Activated CD4-positive, alpha-beta T cell treated with anti-CD3 and anti-CD28 coated beads, Interleukin-2, Interleukin-6, amounts not matched to agents 100 ng/mL and 50 ng/mL, durations not matched to agents 16 hours and 8 hours (primary cell): Measurements from ENCODE around the gene RAD51B.
"Not testable (repeated sequence)": the region's sequence is repeated elsewhere in the genome, so short reads cannot be mapped to it uniquely, and the experiment has no call there.

Experiments
- DNase-seq: peaks from one replicate; pipeline ENCODE4 v3.0.0-alpha.2; 2020

The RAD51B gene

DNA sequence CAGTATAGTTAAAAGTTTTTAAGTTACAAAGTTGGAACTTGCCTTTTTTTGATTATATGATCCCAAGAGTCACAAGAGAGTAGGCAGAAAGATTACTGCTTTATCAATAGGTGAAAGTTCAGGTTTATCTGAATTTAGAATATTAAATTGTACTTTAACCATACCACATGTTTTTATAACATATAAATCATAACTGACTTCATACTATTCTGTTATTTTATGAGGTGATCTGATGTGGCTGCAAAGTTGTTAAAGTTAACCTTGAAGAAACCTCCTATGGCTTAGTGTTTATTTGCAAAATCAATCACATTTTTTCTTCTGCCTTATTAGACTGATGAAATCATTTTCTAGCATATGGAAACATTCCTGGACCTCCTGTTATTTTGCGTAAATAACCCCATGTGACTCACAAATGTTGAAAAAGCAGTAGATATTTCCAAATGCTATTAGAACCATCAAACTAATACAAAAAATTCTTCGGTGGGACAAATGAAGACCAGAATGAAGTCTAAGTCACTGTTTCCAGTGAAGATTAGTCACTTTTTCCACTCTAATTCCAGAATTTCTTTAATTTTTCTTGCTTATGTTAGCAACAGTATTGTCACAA, 132.1 kb downstream of the RAD51B start:
- no peak for DNase-seq

DNA sequence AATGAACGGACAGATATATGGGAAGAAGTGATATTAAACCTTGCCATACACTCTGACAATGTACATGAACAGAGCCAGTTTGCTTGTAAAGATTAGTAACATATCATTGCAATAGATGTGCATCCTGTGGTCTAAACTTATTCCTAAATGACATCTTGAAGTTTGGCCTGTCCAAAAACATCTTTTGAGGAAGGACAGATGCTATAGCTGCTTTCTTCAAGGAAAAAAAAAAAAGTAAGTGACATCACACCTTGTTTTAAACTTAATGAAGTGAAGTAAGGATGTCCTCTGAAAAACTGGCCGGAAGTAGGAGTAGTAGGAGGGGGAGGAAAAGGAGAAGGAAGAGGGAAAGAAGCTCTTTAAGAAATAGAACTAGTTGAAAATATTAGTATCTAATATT, 132.8 kb downstream of the RAD51B start:
- no peak for DNase-seq

DNA sequence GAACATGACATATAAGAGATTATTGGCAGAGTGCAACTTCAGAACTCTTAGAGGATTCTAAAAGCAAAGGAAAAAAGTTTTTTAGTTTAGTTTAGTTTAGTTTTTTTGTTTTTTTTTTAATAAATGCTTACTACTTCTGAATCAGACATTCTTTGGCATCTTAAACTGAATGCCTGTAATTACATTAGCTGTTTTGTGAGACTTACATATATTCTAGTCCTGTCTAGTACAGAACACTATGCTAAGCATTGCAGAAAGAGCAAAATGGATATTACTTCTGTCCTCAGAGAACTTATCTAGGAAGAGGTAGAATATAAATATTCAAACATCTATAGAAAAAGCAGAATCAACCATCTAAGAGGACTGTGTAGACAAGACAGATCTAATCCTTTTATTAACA, 133.2 kb downstream of the RAD51B start:
- no peak for DNase-seq

DNA sequence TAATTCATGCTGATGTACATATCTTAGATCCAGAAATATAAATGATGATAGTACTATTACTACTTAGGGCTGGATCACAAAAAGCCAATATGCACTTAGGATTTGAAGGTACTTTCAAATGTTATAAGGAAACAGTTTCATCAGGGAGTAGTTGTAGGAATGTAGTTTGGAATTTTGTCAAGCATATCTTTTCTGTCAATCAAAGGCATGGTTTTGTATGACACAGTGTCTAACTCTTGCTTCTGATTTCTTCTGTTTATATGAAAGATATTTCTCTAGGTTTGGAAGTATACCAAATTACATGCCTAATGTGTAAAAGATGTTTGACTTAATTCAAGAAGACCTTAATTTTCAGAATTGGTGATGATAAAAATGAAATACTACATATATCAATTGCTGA, 135.7 kb downstream of the RAD51B start:
- no peak for DNase-seq

DNA sequence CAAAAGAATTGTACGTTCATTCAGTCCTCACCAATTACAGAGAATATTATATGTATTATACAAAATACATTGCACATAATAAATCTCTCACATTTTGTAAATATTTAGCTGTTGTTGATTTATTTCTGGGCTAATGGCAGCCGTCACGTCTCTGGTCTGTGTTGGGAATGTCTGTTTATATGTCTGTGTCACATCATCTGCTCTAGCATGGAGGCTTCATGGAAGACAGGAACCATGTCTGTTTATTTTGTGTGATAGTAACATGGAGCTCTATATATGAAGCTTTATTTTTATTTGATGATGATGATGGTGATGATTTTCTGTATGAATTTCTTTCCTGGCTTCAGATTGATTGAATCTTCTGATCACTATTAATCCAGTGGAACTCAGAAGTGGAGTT, 138.4 kb downstream of the RAD51B start:
- no peak for DNase-seq

DNA sequence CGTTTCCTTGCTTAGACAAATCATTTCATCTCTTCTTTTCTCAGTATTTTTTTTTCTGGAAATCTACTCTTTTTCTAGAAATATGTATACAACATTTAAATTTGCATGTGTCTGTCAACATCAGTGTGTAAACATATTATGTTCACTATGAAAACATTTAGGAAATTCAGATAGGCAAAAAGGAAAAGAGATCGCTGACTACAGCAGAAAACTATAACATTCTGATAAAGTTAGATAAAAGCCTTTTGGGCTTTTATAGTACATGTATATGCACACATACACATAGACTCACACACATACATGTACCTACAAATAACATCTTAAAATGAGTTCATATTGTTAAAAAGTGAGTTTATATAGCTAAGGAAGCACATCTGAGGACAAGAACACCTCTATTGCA, 142.1 kb downstream of the RAD51B start:
- no peak for DNase-seq

DNA sequence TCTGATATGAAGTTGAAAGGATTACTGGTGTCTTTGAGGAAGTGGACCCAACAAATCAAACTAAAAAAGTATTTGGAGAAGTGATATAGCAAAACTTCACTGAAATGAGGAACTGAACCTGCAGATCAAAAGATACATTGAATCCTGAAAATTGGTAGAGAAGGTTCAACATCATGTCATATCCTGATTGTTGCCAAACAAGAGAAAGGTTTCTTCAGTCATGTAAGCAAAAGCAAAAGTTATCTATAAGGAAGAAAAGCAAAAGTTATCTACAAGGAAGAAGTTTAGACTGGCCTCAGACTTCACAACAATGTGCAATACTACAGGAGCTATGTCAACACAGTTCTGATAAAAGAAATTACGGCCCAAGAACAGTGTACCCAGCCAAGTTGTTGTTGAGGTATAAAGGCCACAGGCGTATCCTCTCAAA, 142.7 kb downstream of the RAD51B start:
- DNase-seq: no peak

DNA sequence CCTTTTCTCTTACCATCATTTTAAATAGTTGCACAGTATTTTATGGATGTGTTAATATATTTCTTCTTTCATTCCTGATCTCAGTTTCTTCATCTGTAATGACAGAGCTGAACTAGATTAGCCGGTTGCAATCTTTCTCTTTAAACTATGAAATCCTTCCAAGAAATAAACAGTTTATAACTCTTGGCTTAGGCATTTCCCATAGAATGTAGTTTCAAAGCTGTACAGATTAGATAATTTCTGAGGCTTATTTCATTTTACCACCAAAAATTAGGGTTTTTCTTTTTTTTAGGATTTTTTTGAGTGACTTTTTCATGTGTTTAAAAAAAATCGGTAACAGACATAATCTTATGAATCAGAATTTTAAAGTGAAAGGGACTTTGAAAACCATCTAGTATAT, 144.0 kb downstream of the RAD51B start:
- DNase-seq: no peak

DNA sequence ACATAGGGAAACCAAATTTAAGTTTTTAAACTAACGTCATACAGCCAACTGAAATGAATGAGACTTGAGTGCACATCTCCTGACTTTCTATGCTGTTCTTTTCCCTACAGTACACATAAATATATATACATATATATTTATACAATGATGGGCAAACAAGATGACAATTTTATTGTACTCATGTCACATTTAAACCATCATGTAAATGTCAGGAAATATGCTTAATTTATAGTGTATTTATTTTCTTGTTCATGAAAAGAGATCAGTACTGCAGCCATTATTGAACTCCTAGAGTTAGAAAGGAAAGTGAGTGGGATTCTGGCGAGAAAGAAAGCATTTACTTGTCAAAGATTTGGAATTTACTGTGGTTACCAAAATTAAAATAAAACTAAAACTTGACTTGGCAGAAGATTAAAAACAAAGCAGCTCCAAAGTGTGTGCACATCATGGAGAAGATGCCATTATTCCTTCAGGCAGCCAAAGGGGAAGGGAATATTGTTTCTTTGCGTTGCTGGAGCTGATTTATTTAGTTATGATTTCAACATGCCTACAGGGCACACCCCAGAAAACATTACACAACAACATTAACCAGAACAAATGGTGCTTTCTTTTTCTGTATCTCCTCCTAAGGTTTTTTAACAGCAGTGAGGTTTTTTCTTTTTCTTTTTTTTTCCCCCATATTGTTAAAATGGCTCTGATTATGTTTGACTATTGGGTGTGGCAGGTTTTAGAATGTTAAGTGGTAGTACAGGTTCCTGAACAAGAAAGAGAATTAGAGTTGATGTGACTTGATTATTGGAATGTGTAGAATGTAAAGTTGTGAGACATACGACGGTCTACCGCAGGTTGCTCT, 144.6 kb downstream of the RAD51B start:
- DNase-seq: no peak

DNA sequence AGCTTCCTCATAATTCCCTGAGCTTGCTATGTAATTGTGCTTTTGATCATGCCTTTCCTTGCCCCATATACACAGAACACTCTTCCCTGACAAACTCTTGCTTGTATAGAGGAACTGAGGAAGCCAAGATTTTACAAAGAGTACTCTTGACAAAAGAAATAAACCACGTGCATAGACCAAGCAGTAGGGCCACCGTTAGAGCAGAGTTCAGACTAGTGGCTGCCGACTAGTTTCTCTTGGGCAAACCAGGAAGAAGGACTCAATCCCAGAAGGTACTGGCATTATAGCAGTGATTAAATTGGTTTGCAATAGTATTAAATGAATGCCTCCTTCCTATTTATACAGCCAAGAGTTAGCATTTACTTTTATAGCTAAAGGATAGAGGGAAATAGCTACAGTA, 146.1 kb downstream of the RAD51B start:
- no peak for DNase-seq

DNA sequence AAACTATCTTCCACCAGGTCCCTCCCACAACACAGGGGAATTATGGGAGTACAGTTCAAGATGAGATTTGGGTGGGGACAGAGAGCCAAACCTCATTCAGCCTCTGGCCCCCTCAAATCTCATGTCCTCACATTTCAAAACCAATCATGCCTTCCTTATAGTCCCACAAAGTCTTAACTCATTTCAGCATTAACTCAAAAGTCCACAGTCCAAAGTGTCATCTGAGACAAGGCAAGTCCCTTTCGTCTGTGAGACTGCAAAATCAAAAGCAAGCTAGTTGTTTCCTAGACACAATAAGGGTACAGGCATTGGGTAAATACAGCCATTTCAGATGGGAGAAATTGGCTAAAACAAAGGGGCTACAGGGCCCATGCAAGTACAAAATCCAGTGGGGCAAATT, 147.6 kb downstream of the RAD51B start:
- DNase-seq: no peak

DNA sequence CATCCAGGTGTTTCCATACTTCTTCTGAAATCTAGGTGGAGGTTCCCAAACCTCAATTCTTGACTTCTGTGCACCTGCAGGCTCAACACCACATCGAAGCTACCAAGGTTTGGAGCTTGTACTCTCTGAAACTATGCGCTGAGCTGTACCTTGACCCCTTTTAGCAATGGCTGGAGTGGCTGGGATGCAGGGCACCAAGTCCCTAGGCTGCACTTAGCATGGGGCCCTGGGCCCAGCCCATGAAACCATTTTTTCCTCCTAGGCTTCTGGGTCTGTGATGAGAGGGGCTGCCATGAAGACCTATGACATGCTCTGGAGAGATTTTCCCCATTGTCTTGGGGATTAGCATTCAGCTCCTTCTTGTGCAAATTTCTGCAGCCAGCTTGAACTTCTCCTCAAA, 148.4 kb downstream of the RAD51B start:
- not testable (repeated sequence) for DNase-seq

DNA sequence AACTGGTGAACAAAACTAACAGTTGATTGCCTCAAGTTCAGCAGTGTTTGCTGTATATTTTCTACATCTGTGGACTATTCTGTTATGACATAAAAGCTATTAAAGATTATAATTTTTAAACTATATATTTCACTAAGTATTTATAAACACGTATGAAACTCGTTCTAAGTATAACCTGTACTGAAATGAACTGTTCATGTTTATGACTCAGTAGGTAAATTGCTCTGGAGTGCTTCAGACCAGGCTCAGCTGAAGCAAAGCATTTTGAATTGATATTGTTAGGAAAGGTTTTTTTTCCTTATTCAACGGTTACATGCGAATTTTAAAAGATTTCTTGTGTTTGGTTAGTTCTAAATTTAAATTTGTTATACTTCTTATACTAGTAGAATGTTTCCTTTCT, 151.3 kb downstream of the RAD51B start:
- DNase-seq: no peak

DNA sequence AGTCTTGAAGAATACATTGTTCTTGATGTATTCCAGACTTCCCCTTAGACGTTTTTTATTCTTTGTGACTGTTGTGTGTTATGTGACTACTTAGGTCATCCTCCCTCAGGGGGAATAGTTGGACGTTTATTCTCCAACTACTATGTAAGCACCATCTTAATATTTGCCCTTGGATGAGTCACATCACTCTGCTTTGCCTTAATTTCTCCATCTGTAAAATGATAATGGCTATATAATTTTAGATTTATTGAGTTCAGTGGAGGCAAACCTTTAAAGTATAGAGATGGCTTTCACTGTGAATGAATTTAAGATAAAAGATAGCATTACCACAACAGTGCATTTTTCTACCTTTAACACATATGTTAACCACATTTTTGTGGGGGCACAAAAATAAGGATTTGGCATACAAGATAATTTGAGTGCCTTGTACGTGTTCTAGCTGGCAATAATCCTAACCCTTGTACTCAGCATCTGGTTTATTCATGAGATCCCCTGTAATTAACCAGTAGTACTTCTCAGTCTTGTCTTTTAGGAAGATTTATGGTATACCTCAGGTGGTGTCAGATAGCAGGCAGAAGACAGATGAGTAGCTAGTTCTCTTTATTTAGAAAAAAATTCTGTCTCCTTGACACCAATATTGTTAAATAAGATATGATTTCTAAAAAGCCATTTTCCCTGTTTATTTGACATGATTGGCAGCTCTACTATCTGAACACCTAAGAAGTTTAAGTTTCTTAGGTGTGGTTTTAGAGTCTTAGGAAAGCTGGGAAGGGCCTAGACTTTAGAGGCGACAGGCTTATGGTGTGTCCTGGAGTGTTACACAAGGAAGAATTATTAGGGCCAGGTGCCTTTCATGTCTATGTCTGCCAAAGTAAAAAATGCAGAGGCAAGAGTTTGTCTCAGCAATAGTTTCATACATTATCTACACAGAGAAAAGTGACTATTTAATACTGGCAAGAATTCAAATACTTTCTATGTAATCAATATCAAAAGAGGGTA, 152.3 kb downstream of the RAD51B start:
- no peak for DNase-seq

DNA sequence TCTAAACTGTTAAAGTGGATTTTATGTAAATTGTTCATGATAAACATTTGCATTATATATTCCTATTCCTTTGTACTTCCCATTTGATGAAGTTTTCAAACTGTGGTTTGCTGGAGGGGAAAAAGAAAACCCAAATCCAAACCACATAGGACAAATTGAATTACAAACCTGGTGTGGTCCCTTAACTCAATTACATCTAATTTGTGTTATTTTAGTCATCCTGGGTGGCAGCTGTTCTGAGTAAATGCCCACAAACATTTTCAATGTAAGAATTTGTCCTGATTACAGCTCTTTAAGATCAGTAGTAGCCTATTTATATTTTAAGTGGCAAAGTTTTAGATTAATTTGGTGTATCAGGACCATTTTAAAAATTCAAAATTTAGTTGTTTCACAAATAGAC, 153.9 kb downstream of the RAD51B start:
- no peak for DNase-seq

DNA sequence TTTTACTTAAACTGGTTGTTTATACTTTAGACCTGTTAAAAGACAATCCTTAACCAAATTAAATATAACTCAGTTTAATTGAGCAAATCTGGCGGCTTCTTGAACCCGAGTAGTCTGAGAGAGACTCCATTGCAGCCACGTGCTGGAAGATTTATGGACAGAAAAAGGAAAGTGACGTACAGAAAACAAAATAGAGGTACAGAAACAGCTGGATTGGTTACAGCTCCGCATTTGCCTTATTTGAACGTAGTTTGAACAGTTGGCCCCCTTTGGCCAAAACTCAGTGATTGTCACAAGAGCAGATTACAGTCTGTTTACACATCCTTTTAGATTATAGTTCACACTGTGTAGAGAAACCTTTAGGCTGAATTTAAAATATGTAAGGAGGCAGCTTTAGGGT, 155.9 kb downstream of the RAD51B start:
- no peak for DNase-seq

DNA sequence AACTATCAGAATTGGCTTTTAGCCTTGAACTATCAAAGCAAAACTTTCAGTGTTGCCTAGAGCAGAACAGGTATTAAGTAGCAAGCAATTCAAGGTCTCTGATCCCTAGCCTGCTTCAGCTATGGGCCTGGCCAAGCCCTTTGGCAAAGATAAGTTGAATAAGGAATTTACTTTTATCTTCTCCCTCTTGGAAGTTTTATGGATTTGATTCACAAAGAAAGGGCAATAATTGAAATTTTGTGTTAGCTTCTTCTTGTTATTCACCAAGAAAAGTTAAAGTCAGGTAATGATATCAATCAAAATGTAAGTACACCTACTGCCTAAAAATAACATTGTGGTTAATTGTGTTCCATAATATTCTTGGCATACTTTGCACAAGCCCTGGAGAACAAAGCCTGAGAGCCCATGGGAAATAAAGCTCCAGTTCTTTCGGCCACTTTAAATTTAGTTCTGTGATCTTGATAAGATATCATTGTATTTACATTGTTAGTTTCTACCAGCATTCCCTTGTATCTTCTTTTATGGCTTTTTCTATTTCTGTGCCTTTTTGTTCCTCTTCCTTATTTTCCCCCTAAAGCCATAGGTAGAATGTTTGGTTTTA, 158.0 kb downstream of the RAD51B start:
- no peak for DNase-seq

DNA sequence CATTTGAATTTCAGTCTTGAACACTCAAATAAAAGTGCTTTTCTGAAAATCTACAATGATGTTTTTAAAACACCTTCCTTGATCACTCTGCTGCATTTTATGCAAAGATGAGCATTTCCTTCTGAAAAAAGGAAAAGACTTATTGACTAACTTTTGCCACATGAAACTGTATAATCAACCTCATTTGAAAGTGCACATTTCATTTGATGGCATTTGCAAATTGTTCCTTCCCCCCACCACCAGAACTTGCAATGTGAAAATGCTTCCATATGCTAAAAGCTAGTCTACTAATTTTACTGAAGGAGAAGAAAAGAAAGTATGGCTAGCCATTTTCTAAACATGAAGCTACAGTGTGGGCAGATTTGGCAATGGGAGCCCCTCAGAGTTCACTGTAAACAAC, 159.2 kb downstream of the RAD51B start:
- no peak for DNase-seq

DNA sequence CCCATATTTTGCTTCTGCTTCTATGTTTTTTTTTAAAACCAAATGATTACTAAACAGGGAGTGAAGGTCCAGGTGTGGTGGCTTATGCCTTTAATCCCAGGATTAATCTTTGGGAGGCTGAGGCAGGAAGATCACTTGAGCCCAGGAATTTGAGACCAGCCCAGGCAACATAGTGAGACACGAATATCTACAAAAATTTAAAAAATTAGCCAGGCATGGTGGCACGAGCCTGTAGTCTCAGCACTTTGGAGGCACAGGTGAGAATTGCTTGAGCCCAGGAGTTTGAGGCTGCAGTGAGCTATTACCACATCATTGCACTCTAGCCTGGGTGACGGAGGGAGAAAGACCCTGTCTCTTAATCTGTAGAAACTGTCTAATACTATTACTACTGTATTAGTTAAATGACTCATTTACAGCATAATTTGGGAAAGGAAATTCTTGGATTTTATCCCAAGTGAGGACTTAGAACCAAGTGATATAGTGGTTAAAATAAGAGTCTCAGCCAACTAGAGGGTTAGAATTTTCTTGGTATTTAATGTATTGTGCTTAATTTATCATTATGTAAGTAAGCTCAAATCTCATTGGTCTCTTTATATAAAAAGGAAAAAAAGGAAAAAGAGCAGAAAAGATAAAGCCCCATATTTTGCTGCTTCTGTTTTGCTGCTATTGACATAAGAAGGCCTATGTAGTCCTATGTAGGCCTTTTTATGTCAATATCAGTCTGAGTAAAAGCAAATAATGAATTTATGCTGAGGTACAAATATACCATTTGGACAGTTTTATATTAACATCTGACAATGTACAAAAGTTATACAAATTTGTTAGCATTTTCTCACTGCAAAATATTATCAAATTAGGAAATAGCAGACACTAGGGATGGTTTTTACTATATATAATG, 163.4 kb downstream of the RAD51B start:
- no peak for DNase-seq

DNA sequence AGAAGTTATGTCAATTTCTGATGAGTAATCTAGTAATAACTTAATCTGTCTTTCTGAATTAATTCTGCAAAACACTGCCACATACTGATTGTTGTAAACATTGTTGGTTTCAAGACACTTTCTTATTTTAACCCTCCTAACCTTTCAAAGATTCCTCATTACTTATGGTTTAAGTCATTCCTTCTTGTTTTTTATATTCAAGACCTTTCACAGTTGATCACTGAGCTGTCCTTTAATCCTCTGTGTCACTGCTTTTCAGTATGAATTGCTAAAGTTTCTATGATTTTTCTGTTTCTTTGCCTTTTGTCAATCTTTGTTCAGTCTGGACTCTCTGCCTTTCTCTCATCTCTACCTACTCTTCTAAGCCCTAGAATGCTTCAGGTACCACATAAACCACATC, 164.7 kb downstream of the RAD51B start:
- no peak for DNase-seq

DNA sequence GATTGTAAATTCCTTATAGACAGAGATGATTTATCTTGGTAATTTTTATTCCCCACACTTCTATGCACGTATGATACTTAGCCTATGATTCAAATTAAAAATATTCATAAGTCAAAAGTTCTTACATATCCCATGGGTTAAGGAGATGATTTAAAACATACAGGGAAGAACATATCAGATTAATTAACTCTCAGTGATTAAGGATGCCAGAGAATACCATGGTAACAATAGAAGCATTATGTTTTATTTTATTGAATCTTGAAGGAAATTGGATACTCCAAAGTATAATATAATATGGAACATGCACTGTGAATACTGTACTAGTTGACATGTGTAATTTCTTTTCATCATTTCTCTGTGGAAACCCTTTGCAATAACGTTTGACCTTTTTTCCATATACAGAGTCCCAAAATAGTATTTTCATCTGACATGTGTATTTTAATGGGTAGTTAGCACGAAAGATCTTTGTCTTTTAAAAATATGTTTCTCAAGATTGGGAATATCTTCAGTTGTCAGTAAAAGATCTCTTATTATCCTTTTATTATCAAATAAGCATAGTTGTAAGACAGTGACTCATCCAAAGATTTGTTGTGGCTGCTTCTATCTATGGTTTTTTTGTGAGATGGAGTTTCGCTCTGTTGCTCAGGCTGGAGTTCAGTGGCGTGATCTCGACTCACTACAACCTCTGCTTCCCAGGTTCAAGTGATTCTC, 166.7 kb downstream of the RAD51B start:
- no peak for DNase-seq
